H9 (cell line): Measurements from ENCODE around the gene LMBRD2. TPM values are rescaled to one million over a fixed set of nuclear protein-coding genes. Genes with fewer than 3 reads are reported as not detected.

Experiments
- DNase-seq: peaks from one replicate; pipeline ENCODE4 v3.0.0-alpha.2; 2017
- H2AFZ ChIP-seq: one replicate; pipeline ENCODE4 v1.6.1; 2013; ENCODE audit warnings: mild to moderate bottlenecking, low read length, control low read depth, moderate library complexity
- H2AK5ac ChIP-seq: 2 replicates; pipeline ENCODE4 v1.6.1; 2013; ENCODE audit warnings: low read length, control low read depth, mixed read lengths; ENCODE audit not compliant: insufficient read length
- H2BK120ac ChIP-seq: one replicate; pipeline ENCODE4 v1.6.1; 2013; ENCODE audit warnings: low read depth, mild to moderate bottlenecking, low read length, control low read depth, inconsistent platforms; ENCODE audit not compliant: poor library complexity, severe bottlenecking
- H2BK12ac ChIP-seq: 2 replicates; pipeline ENCODE4 v1.6.1; 2013; ENCODE audit warnings: low read length, control low read depth, mixed read lengths, low read depth; ENCODE audit not compliant: insufficient read length
- H2BK15ac ChIP-seq: 2 replicates; pipeline ENCODE4 v1.6.1; 2013; ENCODE audit warnings: low read depth, low read length, control low read depth
- H2BK20ac ChIP-seq: one replicate; pipeline ENCODE4 v1.6.1; 2013; ENCODE audit warnings: low read depth, mild to moderate bottlenecking, low read length, control low read depth, inconsistent platforms; ENCODE audit not compliant: poor library complexity, severe bottlenecking
- H2BK5ac ChIP-seq: 2 replicates; pipeline ENCODE4 v1.6.1; 2013; ENCODE audit warnings: low read length, control low read depth, mixed read lengths; ENCODE audit not compliant: insufficient read length
- H3K14ac ChIP-seq: 2 replicates; pipeline ENCODE4 v1.6.1; 2013; ENCODE audit warnings: low read length, control low read depth; ENCODE audit not compliant: insufficient read depth
- H3K18ac ChIP-seq: 2 replicates; pipeline ENCODE4 v1.6.1; 2013; ENCODE audit warnings: low read depth, mild to moderate bottlenecking, mixed read lengths, low read length, control low read depth; ENCODE audit not compliant: insufficient read length
- H3K23ac ChIP-seq: 2 replicates; pipeline ENCODE4 v1.6.1; 2013; ENCODE audit warnings: low read length, control low read depth, mixed read lengths, low read depth; ENCODE audit not compliant: insufficient read length
- H3K23me2 ChIP-seq: 2 replicates; pipeline ENCODE4 v1.6.1; 2013; ENCODE audit warnings: low read depth, mild to moderate bottlenecking, mixed read lengths, low read length, control low read depth; ENCODE audit not compliant: insufficient read length, poor library complexity, severe bottlenecking
- H3K27ac ChIP-seq: 2 replicates; pipeline ENCODE4 v1.5.1; 2013; ENCODE audit warnings: low read length, control low read depth, mixed read lengths, low read depth; ENCODE audit not compliant: insufficient read length
- H3K27me3 ChIP-seq: 2 replicates; pipeline ENCODE4 v1.6.1; 2013; ENCODE audit warnings: low read length, control low read depth, inconsistent platforms; ENCODE audit not compliant: insufficient read depth
- H3K4ac ChIP-seq: 2 replicates; pipeline ENCODE4 v1.6.1; 2013; ENCODE audit warnings: low read depth, mild to moderate bottlenecking, control low read depth, inconsistent platforms, low read length, moderate library complexity
- H3K4me1 ChIP-seq: 2 replicates; pipeline ENCODE4 v1.6.1; 2013; ENCODE audit warnings: low read length, control low read depth, inconsistent platforms; ENCODE audit not compliant: insufficient read depth
- H3K4me2 ChIP-seq: 2 replicates; pipeline ENCODE4 v1.6.1; 2013; ENCODE audit warnings: low read length, control low read depth, mixed read lengths; ENCODE audit not compliant: insufficient read length, insufficient read depth
- H3K56ac ChIP-seq: 2 replicates; pipeline ENCODE4 v1.6.1; 2013; ENCODE audit warnings: low read depth, mild to moderate bottlenecking, mixed read lengths, low read length, control low read depth; ENCODE audit not compliant: insufficient read length
- H3K79me1 ChIP-seq: 2 replicates; pipeline ENCODE4 v1.6.1; 2013; ENCODE audit warnings: low read depth, mild to moderate bottlenecking, moderate library complexity, low read length, control low read depth, inconsistent platforms; ENCODE audit not compliant: insufficient read depth, poor library complexity, severe bottlenecking
- H3K79me2 ChIP-seq: 2 replicates; pipeline ENCODE4 v1.6.1; 2013; ENCODE audit warnings: low read length, control low read depth, inconsistent platforms; ENCODE audit not compliant: insufficient read depth
- H3K9ac ChIP-seq: 2 replicates; pipeline ENCODE4 v1.6.1; 2013; ENCODE audit warnings: low read length, control low read depth, mixed read lengths; ENCODE audit not compliant: insufficient read length; ENCODE audit errors: extremely low read depth
- H3K9me3 ChIP-seq: one replicate; pipeline ENCODE4 v1.6.1; 2013; ENCODE audit warnings: low read depth, low read length, inconsistent platforms; ENCODE audit not compliant: control insufficient read depth
- H3T11ph ChIP-seq: one replicate; pipeline ENCODE4 v1.6.1; 2013; ENCODE audit warnings: mild to moderate bottlenecking, low read length, control low read depth, inconsistent platforms
- H4K20me1 ChIP-seq: one replicate; pipeline ENCODE4 v1.6.1; 2013; ENCODE audit not compliant: control insufficient read depth, insufficient read length, insufficient read depth
- H4K5ac ChIP-seq: 2 replicates; pipeline ENCODE4 v1.6.1; 2013; ENCODE audit warnings: low read depth, mild to moderate bottlenecking, mixed read lengths, low read length, control low read depth; ENCODE audit not compliant: insufficient read length
- H4K8ac ChIP-seq: replicated peaks from 2 replicates; pipeline ENCODE4 v1.6.1; 2013; ENCODE audit warnings: low read length, control low read depth, mixed read lengths, low read depth; ENCODE audit not compliant: insufficient read length
- H4K91ac ChIP-seq: 2 replicates; pipeline ENCODE4 v1.6.1; 2013; ENCODE audit warnings: low read depth, mild to moderate bottlenecking, moderate library complexity, mixed read lengths, low read length, control low read depth; ENCODE audit not compliant: insufficient read length
- H3K27ac Mint-ChIP-seq, 3 experiments: 2 replicates in 2 of 3; 3 replicates in 1 of 3; pipeline ENCODE4 v1.8.0; 2020 to 2021; ENCODE audit warnings: mixed read lengths in 3 of 3, mild to moderate bottlenecking in 1 of 3, moderate library complexity in 1 of 3
- H3K27me3 Mint-ChIP-seq: 2 replicates; pipeline ENCODE4 v1.8.0; 2021; ENCODE audit warnings: low read depth, mild to moderate bottlenecking, moderate library complexity, mixed read lengths
- H3K36me3 Mint-ChIP-seq, 3 experiments: 2 replicates in 2 of 3; 3 replicates in 1 of 3; pipeline ENCODE4 v1.8.0; 2020 to 2021; ENCODE audit warnings: low read depth in 3 of 3, mixed read lengths in 3 of 3; ENCODE audit not compliant: insufficient read depth in 1 of 3
- H3K4me1 Mint-ChIP-seq, 2 experiments: 2 replicates each; pipeline ENCODE4 v1.8.0; 2020; ENCODE audit warnings: mixed read lengths in 2 of 2
- H3K4me3 Mint-ChIP-seq, 2 experiments: 2 replicates in 1 of 2; 3 replicates in 1 of 2; pipeline ENCODE4 v1.8.0; 2020 to 2021; ENCODE audit warnings: mild to moderate bottlenecking in 2 of 2, mixed read lengths in 2 of 2, moderate library complexity in 1 of 2
- H3K9me3 Mint-ChIP-seq, 2 experiments: 2 replicates in 1 of 2; 3 replicates in 1 of 2; pipeline ENCODE4 v1.8.0; 2020; ENCODE audit warnings: mild to moderate bottlenecking in 2 of 2, mixed read lengths in 2 of 2, moderate library complexity in 1 of 2
- CTCF ChIP-seq: fragments of 200-600 bp; sonication (generic); conservative IDR thresholded peaks from 3 replicates; pipeline ENCODE4 v1.8.0; 2021; ENCODE audit warnings: antibody characterized with exemption, mild to moderate bottlenecking
- WGBS: extraction: QIAGEN DNeasy Blood & Tissue Kit; methylation state at CpG from one replicate; pipeline ENCODE4 v1.1.7; 2013; ENCODE audit warnings: missing lambda C conversion rate, low lambda C conversion rate, mixed read lengths; ENCODE audit not compliant: insufficient read length; ENCODE audit errors: extremely low coverage; 5-methylcytosine and 5-hydroxymethylcytosine counted together
- total RNA-seq: library from RNA; stranded (reverse); gene quantifications from 2 replicates; pipeline ENCODE4 v1.2.1, GENCODE V29; 2021

LMBRD2 gene
- total RNA-seq, 1 experiment from 2014 or later, result 5.3 TPM

- no peak overlapping the region for H3K27ac ChIP-seq
- H2AK5ac ChIP-seq, result no peak overlapping the region
- H4K8ac ChIP-seq, result no peak overlapping the region
- no peak overlapping the region for H3K9ac ChIP-seq
- Mint-ChIP-seq H3K27ac (no peak overlapping the region), H3K36me3 (peaks cover 0 to 5% (median 3%) of the 10 kb centered on the region in 3 experiments; a peak in 4 of 7 replicates), H3K4me1 (peaks cover 1% of the 10 kb centered on the region in 2 experiments), H3K9me3 (no peaks in the 10 kb centered on the region), H3K27me3 (no peaks in the 10 kb centered on the region), H3K4me3 (no peak overlapping the region)
- no peaks in the 10 kb centered on the region for H3K23me2 ChIP-seq
- no peak overlapping the region for H2BK5ac ChIP-seq
- H3K4me1 ChIP-seq, result no peaks in the 10 kb centered on the region
- H3K18ac ChIP-seq, result no peak overlapping the region
- no peak for TF ChIP-seq CTCF
- no peak overlapping the region for H2BK15ac ChIP-seq
- no peaks in the 10 kb centered on the region for H3K27me3 ChIP-seq
- H4K5ac ChIP-seq, result no peak overlapping the region
- no peak overlapping the region for H3K4ac ChIP-seq
- no peaks in the 10 kb centered on the region for H3K79me2 ChIP-seq
- no peak overlapping the region for H3K56ac ChIP-seq
- no peak overlapping the region for H4K91ac ChIP-seq
- no peak overlapping the region for H2BK12ac ChIP-seq
- H3T11ph ChIP-seq, result no peak overlapping the region
- H2AFZ ChIP-seq, result no peak overlapping the region
- H3K23ac ChIP-seq, result no peak overlapping the region
- no peaks in the 10 kb centered on the region for H3K9me3 ChIP-seq
- no peaks in the 10 kb centered on the region for H4K20me1 ChIP-seq
- no peak for DNase-seq
- no CpG with 5 or more reads among the region's 4 CpGs for WGBS
- H3K79me1 ChIP-seq, result no peaks in the 10 kb centered on the region
- no peak overlapping the region for H2BK120ac ChIP-seq
- no peak overlapping the region for H3K14ac ChIP-seq
- H2BK20ac ChIP-seq, result no peak overlapping the region
- H3K4me2 ChIP-seq, result no peak overlapping the region
Measured at GRCh38 chr5:36145311-36145710, 6.4 kb downstream of the LMBRD2 start.
